H9 (cell line): ENCODE results near the gene ADAMTSL3. TPM values are rescaled to one million over a fixed set of nuclear protein-coding genes. Genes with fewer than 3 reads are reported as not detected.

ENCODE experiments used
- DNase-seq: peaks from one replicate; pipeline ENCODE4 v3.0.0-alpha.2; 2017
- H2AFZ ChIP-seq: one replicate; pipeline ENCODE4 v1.6.1; 2013; ENCODE audit warnings: mild to moderate bottlenecking, low read length, control low read depth, moderate library complexity
- H2AK5ac ChIP-seq: 2 replicates; pipeline ENCODE4 v1.6.1; 2013; ENCODE audit warnings: low read length, control low read depth, mixed read lengths; ENCODE audit not compliant: insufficient read length
- H2BK120ac ChIP-seq: one replicate; pipeline ENCODE4 v1.6.1; 2013; ENCODE audit warnings: low read depth, mild to moderate bottlenecking, low read length, control low read depth, inconsistent platforms; ENCODE audit not compliant: poor library complexity, severe bottlenecking
- H2BK12ac ChIP-seq: 2 replicates; pipeline ENCODE4 v1.6.1; 2013; ENCODE audit warnings: low read length, control low read depth, mixed read lengths, low read depth; ENCODE audit not compliant: insufficient read length
- H2BK15ac ChIP-seq: 2 replicates; pipeline ENCODE4 v1.6.1; 2013; ENCODE audit warnings: low read depth, low read length, control low read depth
- H2BK20ac ChIP-seq: one replicate; pipeline ENCODE4 v1.6.1; 2013; ENCODE audit warnings: low read depth, mild to moderate bottlenecking, low read length, control low read depth, inconsistent platforms; ENCODE audit not compliant: poor library complexity, severe bottlenecking
- H2BK5ac ChIP-seq: 2 replicates; pipeline ENCODE4 v1.6.1; 2013; ENCODE audit warnings: low read length, control low read depth, mixed read lengths; ENCODE audit not compliant: insufficient read length
- H3K14ac ChIP-seq: 2 replicates; pipeline ENCODE4 v1.6.1; 2013; ENCODE audit warnings: low read length, control low read depth; ENCODE audit not compliant: insufficient read depth
- H3K18ac ChIP-seq: 2 replicates; pipeline ENCODE4 v1.6.1; 2013; ENCODE audit warnings: low read depth, mild to moderate bottlenecking, mixed read lengths, low read length, control low read depth; ENCODE audit not compliant: insufficient read length
- H3K23ac ChIP-seq: 2 replicates; pipeline ENCODE4 v1.6.1; 2013; ENCODE audit warnings: low read length, control low read depth, mixed read lengths, low read depth; ENCODE audit not compliant: insufficient read length
- H3K23me2 ChIP-seq: 2 replicates; pipeline ENCODE4 v1.6.1; 2013; ENCODE audit warnings: low read depth, mild to moderate bottlenecking, mixed read lengths, low read length, control low read depth; ENCODE audit not compliant: insufficient read length, poor library complexity, severe bottlenecking
- H3K27ac ChIP-seq: 2 replicates; pipeline ENCODE4 v1.5.1; 2013; ENCODE audit warnings: low read length, control low read depth, mixed read lengths, low read depth; ENCODE audit not compliant: insufficient read length
- H3K27me3 ChIP-seq: 2 replicates; pipeline ENCODE4 v1.6.1; 2013; ENCODE audit warnings: low read length, control low read depth, inconsistent platforms; ENCODE audit not compliant: insufficient read depth
- H3K4ac ChIP-seq: 2 replicates; pipeline ENCODE4 v1.6.1; 2013; ENCODE audit warnings: low read depth, mild to moderate bottlenecking, control low read depth, inconsistent platforms, low read length, moderate library complexity
- H3K4me1 ChIP-seq: 2 replicates; pipeline ENCODE4 v1.6.1; 2013; ENCODE audit warnings: low read length, control low read depth, inconsistent platforms; ENCODE audit not compliant: insufficient read depth
- H3K4me2 ChIP-seq: 2 replicates; pipeline ENCODE4 v1.6.1; 2013; ENCODE audit warnings: low read length, control low read depth, mixed read lengths; ENCODE audit not compliant: insufficient read length, insufficient read depth
- H3K56ac ChIP-seq: 2 replicates; pipeline ENCODE4 v1.6.1; 2013; ENCODE audit warnings: low read depth, mild to moderate bottlenecking, mixed read lengths, low read length, control low read depth; ENCODE audit not compliant: insufficient read length
- H3K79me1 ChIP-seq: 2 replicates; pipeline ENCODE4 v1.6.1; 2013; ENCODE audit warnings: low read depth, mild to moderate bottlenecking, moderate library complexity, low read length, control low read depth, inconsistent platforms; ENCODE audit not compliant: insufficient read depth, poor library complexity, severe bottlenecking
- H3K79me2 ChIP-seq: 2 replicates; pipeline ENCODE4 v1.6.1; 2013; ENCODE audit warnings: low read length, control low read depth, inconsistent platforms; ENCODE audit not compliant: insufficient read depth
- H3K9ac ChIP-seq: 2 replicates; pipeline ENCODE4 v1.6.1; 2013; ENCODE audit warnings: low read length, control low read depth, mixed read lengths; ENCODE audit not compliant: insufficient read length; ENCODE audit errors: extremely low read depth
- H3K9me3 ChIP-seq: one replicate; pipeline ENCODE4 v1.6.1; 2013; ENCODE audit warnings: low read depth, low read length, inconsistent platforms; ENCODE audit not compliant: control insufficient read depth
- H3T11ph ChIP-seq: one replicate; pipeline ENCODE4 v1.6.1; 2013; ENCODE audit warnings: mild to moderate bottlenecking, low read length, control low read depth, inconsistent platforms
- H4K20me1 ChIP-seq: one replicate; pipeline ENCODE4 v1.6.1; 2013; ENCODE audit not compliant: control insufficient read depth, insufficient read length, insufficient read depth
- H4K5ac ChIP-seq: 2 replicates; pipeline ENCODE4 v1.6.1; 2013; ENCODE audit warnings: low read depth, mild to moderate bottlenecking, mixed read lengths, low read length, control low read depth; ENCODE audit not compliant: insufficient read length
- H4K8ac ChIP-seq: replicated peaks from 2 replicates; pipeline ENCODE4 v1.6.1; 2013; ENCODE audit warnings: low read length, control low read depth, mixed read lengths, low read depth; ENCODE audit not compliant: insufficient read length
- H4K91ac ChIP-seq: 2 replicates; pipeline ENCODE4 v1.6.1; 2013; ENCODE audit warnings: low read depth, mild to moderate bottlenecking, moderate library complexity, mixed read lengths, low read length, control low read depth; ENCODE audit not compliant: insufficient read length
- H3K27ac Mint-ChIP-seq, 3 experiments: 2 replicates in 2 of 3; 3 replicates in 1 of 3; pipeline ENCODE4 v1.8.0; 2020 to 2021; ENCODE audit warnings: mixed read lengths in 3 of 3, mild to moderate bottlenecking in 1 of 3, moderate library complexity in 1 of 3
- H3K27me3 Mint-ChIP-seq: 2 replicates; pipeline ENCODE4 v1.8.0; 2021; ENCODE audit warnings: low read depth, mild to moderate bottlenecking, moderate library complexity, mixed read lengths
- H3K36me3 Mint-ChIP-seq, 3 experiments: 2 replicates in 2 of 3; 3 replicates in 1 of 3; pipeline ENCODE4 v1.8.0; 2020 to 2021; ENCODE audit warnings: low read depth in 3 of 3, mixed read lengths in 3 of 3; ENCODE audit not compliant: insufficient read depth in 1 of 3
- H3K4me1 Mint-ChIP-seq, 2 experiments: 2 replicates each; pipeline ENCODE4 v1.8.0; 2020; ENCODE audit warnings: mixed read lengths in 2 of 2
- H3K4me3 Mint-ChIP-seq, 2 experiments: 2 replicates in 1 of 2; 3 replicates in 1 of 2; pipeline ENCODE4 v1.8.0; 2020 to 2021; ENCODE audit warnings: mild to moderate bottlenecking in 2 of 2, mixed read lengths in 2 of 2, moderate library complexity in 1 of 2
- H3K9me3 Mint-ChIP-seq, 2 experiments: 2 replicates in 1 of 2; 3 replicates in 1 of 2; pipeline ENCODE4 v1.8.0; 2020; ENCODE audit warnings: mild to moderate bottlenecking in 2 of 2, mixed read lengths in 2 of 2, moderate library complexity in 1 of 2
- CTCF ChIP-seq: fragments of 200-600 bp; sonication (generic); conservative IDR thresholded peaks from 3 replicates; pipeline ENCODE4 v1.8.0; 2021; ENCODE audit warnings: antibody characterized with exemption, mild to moderate bottlenecking
- WGBS: extraction: QIAGEN DNeasy Blood & Tissue Kit; methylation state at CpG from one replicate; pipeline ENCODE4 v1.1.7; 2013; ENCODE audit warnings: missing lambda C conversion rate, low lambda C conversion rate, mixed read lengths; ENCODE audit not compliant: insufficient read length; ENCODE audit errors: extremely low coverage; 5-methylcytosine and 5-hydroxymethylcytosine counted together
- total RNA-seq: library from RNA; stranded (reverse); gene quantifications from 2 replicates; pipeline ENCODE4 v1.2.1, GENCODE V29; 2021

The ADAMTSL3 gene
- total RNA-seq, 1 experiment from 2014 or later = 0.39 TPM

DNA sequence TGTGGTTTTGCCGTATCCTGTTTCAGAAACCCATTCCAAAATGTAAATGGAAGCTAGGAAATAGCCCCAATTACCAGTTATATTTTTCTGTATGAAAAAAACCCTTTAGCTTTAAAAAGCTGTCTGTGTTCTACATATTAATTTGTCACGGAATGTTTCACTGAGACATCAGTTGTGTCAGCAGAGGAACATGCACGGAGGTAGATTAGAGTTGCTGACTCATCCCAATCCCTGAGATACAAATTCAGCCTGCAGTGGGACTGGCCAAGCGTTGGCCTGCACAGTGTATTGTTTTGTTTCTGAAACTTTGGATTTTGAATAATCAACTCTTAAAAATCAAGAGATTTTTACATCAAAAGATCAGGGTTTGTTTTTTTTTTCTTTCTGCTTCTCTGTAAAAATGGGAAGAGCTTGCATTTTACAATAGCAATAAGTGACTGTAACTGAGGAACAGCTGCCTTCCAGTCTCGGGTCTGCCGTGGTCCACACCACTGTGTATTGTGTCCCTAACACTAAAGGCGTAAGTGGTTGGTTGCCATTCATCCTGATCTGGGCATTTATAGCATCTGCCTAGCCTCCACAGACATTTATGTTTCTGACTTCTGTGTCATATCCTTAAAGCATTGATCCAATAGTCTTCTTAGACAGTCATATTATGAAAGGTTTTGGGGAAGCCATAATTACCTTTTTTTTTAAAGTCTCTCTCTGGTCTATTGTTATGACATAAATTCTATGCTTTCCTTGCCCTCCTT, 218.1 kb downstream of the ADAMTSL3 start:
- no peaks in the 10 kb centered on the region for H3K4me1 ChIP-seq
- Mint-ChIP-seq H3K27ac (no peak overlapping the region; a peak in 2 of 7 replicates), H3K9me3 (no peaks in the 10 kb centered on the region), H3K4me1 (no peaks in the 10 kb centered on the region), H3K27me3 (no peaks in the 10 kb centered on the region; the same call in 1 of the 2 replicates), H3K36me3 (no peaks in the 10 kb centered on the region), H3K4me3 (no peak overlapping the region)
- no peak overlapping the region for H3K4me2 ChIP-seq
- no peak overlapping the region for H3K18ac ChIP-seq
- WGBS = no CpG with 5 or more reads among the region's 7 CpGs
- H2BK5ac ChIP-seq = no peak overlapping the region
- no peak overlapping the region for H4K8ac ChIP-seq
- no peaks in the 10 kb centered on the region for H3K79me1 ChIP-seq
- no peak overlapping the region for H2BK20ac ChIP-seq
- no peak overlapping the region for H3T11ph ChIP-seq
- H3K23ac ChIP-seq = no peak overlapping the region
- H4K5ac ChIP-seq = no peak overlapping the region
- no peak overlapping the region for H2AFZ ChIP-seq
- H3K79me2 ChIP-seq = no peaks in the 10 kb centered on the region
- no peak overlapping the region for H3K4ac ChIP-seq
- H3K23me2 ChIP-seq = no peaks in the 10 kb centered on the region
- no peaks in the 10 kb centered on the region for H4K20me1 ChIP-seq
- H3K27ac ChIP-seq = no peak overlapping the region
- no peak overlapping the region for H2BK12ac ChIP-seq
- no peak overlapping the region for H2AK5ac ChIP-seq
- H4K91ac ChIP-seq = no peak overlapping the region
- no peak for DNase-seq
- H3K9ac ChIP-seq = no peak overlapping the region
- no peaks in the 10 kb centered on the region for H3K27me3 ChIP-seq
- TF ChIP-seq CTCF = no peak
- H3K9me3 ChIP-seq = no peaks in the 10 kb centered on the region
- no peak overlapping the region for H3K56ac ChIP-seq
- H3K14ac ChIP-seq = no peak overlapping the region
- no peak overlapping the region for H2BK120ac ChIP-seq
- no peak overlapping the region for H2BK15ac ChIP-seq
